Transverse colon (tissue), 4 donors: ENCODE data around the gene NOTCH2. TPM values are rescaled to one million over a fixed set of nuclear protein-coding genes. Genes with fewer than 3 reads are reported as not detected.

ENCODE experiments used
- DNase-seq: peaks from one replicate; pipeline ENCODE4 v3.0.0-alpha.2; 2019
- H3K27ac ChIP-seq, 4 donors: fragments of 200-600 bp; sonication (generic); 2 replicates each; pipeline ENCODE4 v1.5.1; 2016 to 2018; ENCODE audit warnings: inconsistent platforms in 4 of 4
- H3K27me3 ChIP-seq: fragments of 200-600 bp; sonication (generic); 2 replicates; pipeline ENCODE4 v1.5.1; 2017; ENCODE audit warnings: inconsistent platforms
- H3K36me3 ChIP-seq, 4 donors: fragments of 200-600 bp; sonication (generic); 2 replicates each; pipeline ENCODE4 v1.5.1; 2017 to 2019; ENCODE audit warnings: inconsistent platforms in 4 of 4
- H3K4me1 ChIP-seq, 4 donors: fragments of 200-600 bp; sonication (generic); 2 replicates each; pipeline ENCODE4 v1.5.1; 2017 to 2020; ENCODE audit warnings: inconsistent platforms in 4 of 4
- H3K4me3 ChIP-seq, 4 donors: fragments of 200-600 bp; sonication (generic); 1 replicate in 1 of 4; 2 replicates in 3 of 4; pipeline versions ENCODE4 v1.5.1 to v1.6.1; 2017 to 2019; ENCODE audit warnings: inconsistent platforms in 4 of 4
- H3K9me3 ChIP-seq, 2 donors: fragments of 200-600 bp; sonication (generic); 2 replicates each; pipeline ENCODE4 v1.5.1; 2017 to 2019; ENCODE audit warnings: inconsistent platforms in 2 of 2
- CTCF ChIP-seq, 5 experiments: fragments of 200-600 bp in 3 of 5; fragments of 450-650 bp in 2 of 5; sonication (generic) in 3 of 5; IDR thresholded peaks; 1 replicate in 2 of 5; 2 replicates in 3 of 5; pipeline ENCODE4 v1.5.1; 2016 to 2017; ENCODE audit warnings: antibody characterized with exemption in 5 of 5, inconsistent platforms in 3 of 5, mild to moderate bottlenecking in 2 of 5, moderate library complexity in 1 of 5
- EP300 ChIP-seq: sonication (generic); formaldehyde crosslinking; IDR thresholded peaks from one replicate; pipeline ENCODE4 v1.6.1; 2017; ENCODE audit warnings: antibody characterized with exemption, low read depth
- POLR2A ChIP-seq: fragments of 450-650 bp; IDR thresholded peaks from one replicate; pipeline ENCODE4 v1.6.1; 2016; ENCODE audit warnings: antibody characterized with exemption, mild to moderate bottlenecking, moderate library complexity
- POLR2AphosphoS5 ChIP-seq, 3 donors: sonication (generic); formaldehyde crosslinking; IDR thresholded peaks; one replicate each; pipeline ENCODE4 v1.6.1; 2016; ENCODE audit warnings: antibody characterized with exemption in 3 of 3
- WGBS, 2 donors: methylation state at CpG; one replicate each; pipeline ENCODE4 v1.1.5; 2018; ENCODE audit warnings: low coverage in 1 of 2; 5-methylcytosine and 5-hydroxymethylcytosine counted together
- in situ Hi-C, 4 donors: fragments of 200-750 bp; cut with MboI; loops; one replicate each; pipeline versions ENCODE4 v1.15.0 to v1.15.1; 2017; ENCODE audit warnings: low sequenced_read_pairs in 3 of 4, low pct_ligation_motif_present in 1 of 4, low pct_unique_long_range_greater_than_20kb in 1 of 4
- intact Hi-C: fragments of 100-400 bp; cut with DNase I; formaldehyde crosslinking; loops from one replicate; pipeline ENCODE4 v1.15.1; 2023; ENCODE audit warnings: low total_unique reads
- total RNA-seq, 4 donors: library from RNA; depleted of rRNA; stranded (reverse); fragments of >200 nt; gene quantifications; one replicate each; pipeline ENCODE4 v1.1.0, GENCODE V29; 2016

Gene NOTCH2
- total RNA-seq, 4 donors from 2014 or later = 24.7 to 80.0 (median 47.1) TPM

GRCh38 chr1:119968068-119968492 lies 101.4 kb downstream of the NOTCH2 start:
- Histone ChIP-seq H3K4me3 (no peak overlapping the region), H3K27ac (no peak overlapping the region), H3K36me3 (peaks cover 0 to 9% (median 4%) of the 10 kb centered on the region in 4 donors), H3K9me3 (no peaks in the 10 kb centered on the region), H3K4me1 (no peaks in the 10 kb centered on the region), H3K27me3 (no peaks in the 10 kb centered on the region)
- intact Hi-C loops (no loop called here), in situ Hi-C loops (no loop called here)
- peak; percentile 80 for DNase-seq
- TF ChIP-seq CTCF (IDR thresholded peaks at IDR 0.05) = peak; percentile 71 to 86 (median 79)
- no peak for TF ChIP-seq EP300
- WGBS, 2 donors = 86 to 100% methylated on average over 1 of the region's 1 CpG

GRCh38 chr1:119966681-119967080 lies 102.8 kb downstream of the NOTCH2 start:
- H3K27me3 ChIP-seq = no peaks in the 10 kb centered on the region
- no peak for DNase-seq
- no peak overlapping the region for H3K4me3 ChIP-seq
- H3K36me3 ChIP-seq = peaks cover 0 to 12% (median 5%) of the 10 kb centered on the region in 4 donors
- TF ChIP-seq CTCF (IDR thresholded peaks at IDR 0.05) (no peak), POLR2A (no peak), POLR2AphosphoS5 (IDR thresholded peaks at IDR 0.05) (no peak), EP300 (no peak)
- intact Hi-C loops (no loop called here), in situ Hi-C loops (no loop called here)
- no peaks in the 10 kb centered on the region for H3K4me1 ChIP-seq
- H3K9me3 ChIP-seq = no peaks in the 10 kb centered on the region
- H3K27ac ChIP-seq = no peak overlapping the region
- 93% methylated on average over 2 of the region's 2 CpGs; no CpG with 5 or more reads in 1 of the 2 donors for WGBS, 2 donors

- no peaks in the 10 kb centered on the region for H3K4me1 ChIP-seq
- WGBS, 2 donors = 69 to 89% methylated on average over 2 to 4 of the region's 4 CpGs
- H3K4me3 ChIP-seq = no peak overlapping the region
- in situ Hi-C loops = no loop called here
- no peak for DNase-seq
- TF ChIP-seq POLR2A (no peak), EP300 (no peak), POLR2AphosphoS5 (IDR thresholded peaks at IDR 0.05) (no peak), CTCF (IDR thresholded peaks at IDR 0.05) (no peak)
- peaks cover 0 to 12% (median 5%) of the 10 kb centered on the region in 4 donors for H3K36me3 ChIP-seq
- H3K9me3 ChIP-seq = no peaks in the 10 kb centered on the region
- H3K27ac ChIP-seq = no peak overlapping the region
- intact Hi-C loops = no loop called here
- H3K27me3 ChIP-seq = no peaks in the 10 kb centered on the region
Observed at GRCh38 chr1:119966020-119966419, 103.4 kb downstream of the NOTCH2 start.

- intact Hi-C loops (no loop called here), in situ Hi-C loops (no loop called here)
- H3K27me3 ChIP-seq = no peaks in the 10 kb centered on the region
- H3K4me3 ChIP-seq = no peak overlapping the region
- DNase-seq = no peak
- peak overlapping the region in 1 of 4 donors; percentile 4 for H3K27ac ChIP-seq
- WGBS, 2 donors = 65 to 67% methylated on average over 1 of the region's 1 CpG
- no peak for TF ChIP-seq EP300
- TF ChIP-seq POLR2A = no peak
- no peak for TF ChIP-seq CTCF (IDR thresholded peaks at IDR 0.05)
- no peak for TF ChIP-seq POLR2AphosphoS5 (IDR thresholded peaks at IDR 0.05)
- peaks cover 0 to 12% (median 5%) of the 10 kb centered on the region in 4 donors for H3K36me3 ChIP-seq
- H3K4me1 ChIP-seq = no peaks in the 10 kb centered on the region
- H3K9me3 ChIP-seq = no peaks in the 10 kb centered on the region
Observed at GRCh38 chr1:119964673-119965363, 104.6 kb downstream of the NOTCH2 start.
